Stimulated activated CD8-positive, alpha-beta memory T cell treated with anti-CD3 and anti-CD28 coated beads, Interleukin-12 subunit alpha, Interleukin-12 subunit beta, amount 100 ng/mL, for 1 hour (primary cell): Measurements from ENCODE around the gene CAVIN3.
A peak's percentile ranks its signal among the peaks of the same experiment; 100 is the strongest.

Source experiments
- DNase-seq: peaks from one replicate; pipeline ENCODE4 v3.0.0-alpha.2; 2020; ENCODE audit warnings: low read depth

Gene CAVIN3, protein sequence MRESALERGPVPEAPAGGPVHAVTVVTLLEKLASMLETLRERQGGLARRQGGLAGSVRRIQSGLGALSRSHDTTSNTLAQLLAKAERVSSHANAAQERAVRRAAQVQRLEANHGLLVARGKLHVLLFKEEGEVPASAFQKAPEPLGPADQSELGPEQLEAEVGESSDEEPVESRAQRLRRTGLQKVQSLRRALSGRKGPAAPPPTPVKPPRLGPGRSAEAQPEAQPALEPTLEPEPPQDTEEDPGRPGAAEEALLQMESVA

DNA sequence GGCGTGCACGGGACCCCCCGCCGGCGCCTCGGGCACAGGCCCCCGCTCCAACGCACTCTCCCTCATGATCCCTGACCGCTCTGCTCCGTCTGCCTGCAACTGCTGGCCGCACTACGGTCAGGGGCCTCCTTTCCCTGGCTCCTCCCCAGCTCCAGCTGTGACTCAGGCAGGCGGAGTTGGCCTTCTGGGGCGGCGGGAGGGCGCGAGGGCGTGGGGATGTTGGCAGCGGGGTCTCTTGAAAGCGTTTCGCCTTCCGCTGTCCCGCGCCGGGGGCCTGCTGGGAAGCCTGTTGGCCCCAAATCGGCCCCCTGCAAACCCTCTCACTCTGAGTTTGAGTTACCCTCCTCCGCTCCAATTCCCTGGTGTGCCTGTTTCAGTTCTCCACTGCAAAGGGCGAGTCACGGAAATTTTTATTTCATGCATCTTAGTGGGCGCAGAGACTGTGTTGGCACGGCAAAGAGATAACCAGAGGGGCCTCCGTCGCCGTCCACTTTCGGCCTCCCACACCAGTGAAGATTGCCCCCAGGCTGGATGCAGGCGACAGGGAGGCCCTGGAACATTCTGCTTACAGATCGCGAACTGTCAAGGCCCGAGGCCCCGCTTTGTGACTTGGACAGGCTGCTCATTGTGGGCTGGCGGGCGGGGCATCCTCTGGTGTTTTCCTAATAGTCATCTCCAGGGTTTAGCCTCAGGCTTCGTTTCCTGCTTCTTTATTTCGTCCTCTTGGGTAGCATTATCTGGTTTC lies at the start of gene CAVIN3:
CAVIN3 (minus strand) TSS at position 91 of the 745 bp plus-strand sequence; CDS start at position 66, 25 bp downstream.
- DNase-seq, result no peak

DNA sequence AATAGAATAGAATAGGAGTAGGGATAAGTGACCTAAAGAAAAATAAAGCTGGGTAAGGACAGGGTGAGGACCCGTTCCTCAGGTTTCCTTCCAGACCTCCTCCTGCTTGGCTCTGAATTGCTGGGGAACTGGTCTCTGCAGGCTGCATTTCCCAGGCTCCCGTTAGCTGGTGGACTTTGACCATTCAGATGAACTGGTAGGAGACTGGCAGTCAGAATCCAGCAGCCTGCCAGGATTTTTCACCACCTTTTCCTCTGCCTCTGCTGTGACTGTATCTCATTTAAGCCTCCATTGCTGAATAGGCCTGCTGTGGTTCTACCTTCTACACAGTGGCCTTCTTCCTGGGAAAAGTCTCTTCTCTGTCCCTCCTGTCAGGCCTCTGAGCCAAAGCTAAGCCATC lies 45.4 kb upstream of the CAVIN3 start:
- no peak for DNase-seq

DNA sequence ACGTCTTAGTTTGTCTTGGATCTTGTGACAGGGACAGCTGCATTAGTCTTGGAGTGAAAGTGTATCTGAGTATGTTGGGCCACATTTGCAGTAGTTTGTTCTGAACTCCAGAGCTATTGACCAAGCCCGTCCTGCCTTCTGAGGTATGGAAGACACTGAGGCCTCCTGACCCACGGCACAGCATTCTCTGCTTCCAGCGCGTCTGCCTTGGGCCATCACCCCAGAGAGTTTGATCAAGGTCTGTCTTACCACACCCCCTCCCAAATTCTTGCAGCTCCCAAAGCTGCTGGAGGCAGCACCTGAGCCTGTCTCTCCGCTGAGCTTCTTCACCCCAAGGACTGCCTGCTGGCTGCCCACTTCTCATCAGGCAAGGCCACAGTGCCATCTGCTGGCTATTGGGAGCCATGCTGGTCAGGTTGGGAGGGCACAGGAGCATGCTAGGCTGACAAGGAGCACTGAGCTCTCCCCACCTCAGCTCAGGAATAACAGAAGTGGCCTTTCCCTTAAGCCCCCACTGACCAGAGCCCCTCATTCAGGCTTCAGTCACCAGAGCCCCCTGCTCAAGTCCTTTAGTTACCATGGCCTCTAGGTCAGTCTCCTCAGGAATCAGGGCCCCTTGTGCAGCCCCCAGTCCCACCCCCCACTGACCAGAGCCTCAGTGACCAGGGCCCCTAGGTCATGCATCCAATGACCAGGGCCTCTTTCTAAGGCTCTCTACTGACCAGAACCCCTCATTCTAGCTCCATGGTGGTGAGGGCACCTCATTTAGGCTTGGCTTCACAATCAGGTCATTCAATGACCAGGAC lies 42.8 kb upstream of the CAVIN3 start:
- peak; percentile 41 for DNase-seq

DNA sequence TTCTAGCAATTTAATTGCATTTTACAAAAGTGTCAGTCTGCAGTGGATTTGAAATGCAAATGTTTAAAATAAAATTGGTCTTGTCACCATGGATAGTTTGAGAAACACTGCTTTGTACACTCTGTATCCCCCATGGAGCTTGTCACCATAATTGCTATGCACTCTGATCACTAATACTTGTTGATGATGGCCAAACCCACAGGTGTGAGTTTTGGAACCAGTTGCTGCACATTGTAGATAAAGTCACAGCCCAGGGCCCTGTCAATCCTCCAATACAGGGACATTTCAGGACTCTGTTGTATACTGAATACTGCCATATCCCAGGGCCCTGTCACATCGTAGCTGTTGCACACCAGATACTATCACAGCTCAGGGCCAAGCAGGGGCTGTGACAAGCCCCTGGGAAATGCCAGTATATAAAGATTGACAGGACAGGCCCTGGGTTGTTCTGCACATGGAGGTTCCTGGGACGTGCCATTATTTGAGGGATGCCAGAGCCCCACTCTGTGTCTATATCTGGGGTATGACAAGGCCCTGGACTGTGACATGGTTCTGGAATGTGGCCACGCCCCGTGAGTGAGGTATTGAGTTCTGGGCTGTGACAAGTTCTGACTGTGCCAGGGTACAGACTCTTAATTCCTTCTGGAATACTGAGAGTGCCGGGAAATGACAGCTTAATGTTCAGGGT lies 42.0 kb upstream of the CAVIN3 start:
- DNase-seq, result no peak

DNA sequence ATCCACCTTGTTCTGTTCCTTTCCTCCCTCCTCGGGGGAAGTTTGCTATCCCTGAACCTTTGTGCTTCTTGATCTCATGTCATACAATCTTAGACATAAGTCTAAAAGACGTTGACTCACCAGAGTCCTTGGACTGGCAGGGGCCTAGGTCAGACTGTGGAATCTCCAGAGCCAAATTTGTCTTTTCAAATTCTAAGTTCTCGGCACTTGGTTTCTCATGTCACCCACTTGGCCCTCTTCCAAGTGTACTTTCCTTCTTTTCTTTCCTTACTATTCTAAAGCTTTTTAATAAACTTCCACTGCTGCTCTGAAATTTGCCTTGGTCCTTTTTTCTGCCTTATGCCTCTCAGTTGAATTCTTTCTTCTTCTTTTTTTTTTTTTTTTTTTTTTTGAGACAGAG lies 39.9 kb upstream of the CAVIN3 start:
- DNase-seq, result no peak

DNA sequence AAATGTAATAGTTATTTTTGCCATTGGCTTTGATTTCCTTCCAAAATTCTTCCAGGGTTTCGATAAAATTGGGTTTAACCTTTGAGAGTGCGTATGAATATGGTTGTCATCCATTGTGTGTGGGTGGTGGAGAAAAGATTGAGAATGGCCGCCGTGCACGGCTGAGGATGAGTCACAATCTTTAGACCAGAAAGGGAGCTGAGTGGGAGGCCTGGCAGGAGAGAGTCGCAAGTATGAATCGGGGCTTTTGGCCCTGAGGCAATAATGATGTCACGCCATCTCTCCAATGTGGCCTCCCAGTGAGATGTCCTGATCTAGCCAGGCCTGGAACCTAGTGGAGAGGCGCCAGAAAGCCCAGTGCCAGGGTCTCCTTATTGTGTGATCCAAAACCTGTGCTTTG lies 36.9 kb upstream of the CAVIN3 start:
- no peak for DNase-seq

DNA sequence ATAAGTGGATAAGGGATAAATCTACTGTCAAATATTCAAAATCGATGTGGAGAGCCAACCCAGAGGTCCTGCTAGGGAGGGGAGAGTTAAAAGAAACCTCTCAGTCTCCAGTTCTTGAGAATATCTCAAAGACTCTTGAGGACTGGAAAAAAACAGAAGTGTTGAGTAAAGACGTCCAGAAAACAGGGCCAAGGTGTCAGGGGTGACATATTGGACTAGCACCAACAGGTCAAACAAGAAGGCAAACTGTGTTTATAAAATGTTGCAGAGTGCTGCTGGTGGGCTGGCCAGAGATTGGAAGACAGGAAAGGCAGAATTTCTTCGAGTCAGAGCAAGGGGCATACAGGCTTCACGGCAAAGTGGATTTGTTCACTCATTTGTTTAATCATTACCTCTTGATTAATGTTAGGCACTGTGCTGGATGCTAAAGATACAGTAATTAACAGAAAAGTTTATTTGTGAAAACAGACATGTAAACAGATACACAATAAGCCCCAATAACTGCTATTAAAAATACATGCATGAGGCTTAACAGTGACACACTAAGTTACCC lies 36.3 kb upstream of the CAVIN3 start:
- DNase-seq, result no peak

DNA sequence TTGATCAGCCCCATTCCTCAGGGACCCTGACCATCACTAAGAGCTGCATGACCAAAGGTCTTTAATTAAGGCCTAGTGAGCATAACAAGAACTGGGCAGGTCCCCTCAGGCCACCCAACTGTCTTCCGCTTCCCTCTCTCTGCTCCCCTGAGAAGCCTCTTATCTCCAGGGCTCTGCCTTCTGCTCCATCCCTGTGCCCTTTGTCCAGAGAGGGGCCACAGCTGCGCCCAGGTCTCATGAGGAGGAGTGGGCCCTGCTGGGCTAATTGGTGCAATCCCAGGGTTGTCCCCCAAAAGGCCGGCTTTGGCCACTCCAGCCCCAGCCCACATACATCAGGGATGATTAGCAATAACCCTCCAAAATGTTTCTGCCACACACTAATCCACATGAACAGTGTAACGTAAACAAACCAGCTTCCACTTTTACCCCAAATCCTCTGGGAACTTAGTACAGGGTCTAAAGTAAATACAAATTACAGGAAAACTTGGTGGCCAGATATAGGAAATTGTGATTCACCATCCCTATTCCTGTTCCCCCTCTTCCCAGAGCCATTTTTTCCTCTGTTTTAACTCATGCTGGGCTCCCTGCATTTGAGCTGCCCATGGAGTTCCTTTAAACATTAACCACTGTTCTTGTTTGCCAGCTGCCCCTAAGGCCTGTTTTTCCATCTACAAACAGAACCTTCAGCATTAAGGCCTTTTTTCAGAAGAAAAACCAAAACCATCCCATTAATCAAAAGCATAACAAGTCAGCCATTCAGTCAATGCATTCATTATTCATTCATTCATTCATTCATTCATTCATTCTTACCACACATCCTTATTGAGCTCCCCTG lies 34.6 kb upstream of the CAVIN3 start:
- no peak for DNase-seq

DNA sequence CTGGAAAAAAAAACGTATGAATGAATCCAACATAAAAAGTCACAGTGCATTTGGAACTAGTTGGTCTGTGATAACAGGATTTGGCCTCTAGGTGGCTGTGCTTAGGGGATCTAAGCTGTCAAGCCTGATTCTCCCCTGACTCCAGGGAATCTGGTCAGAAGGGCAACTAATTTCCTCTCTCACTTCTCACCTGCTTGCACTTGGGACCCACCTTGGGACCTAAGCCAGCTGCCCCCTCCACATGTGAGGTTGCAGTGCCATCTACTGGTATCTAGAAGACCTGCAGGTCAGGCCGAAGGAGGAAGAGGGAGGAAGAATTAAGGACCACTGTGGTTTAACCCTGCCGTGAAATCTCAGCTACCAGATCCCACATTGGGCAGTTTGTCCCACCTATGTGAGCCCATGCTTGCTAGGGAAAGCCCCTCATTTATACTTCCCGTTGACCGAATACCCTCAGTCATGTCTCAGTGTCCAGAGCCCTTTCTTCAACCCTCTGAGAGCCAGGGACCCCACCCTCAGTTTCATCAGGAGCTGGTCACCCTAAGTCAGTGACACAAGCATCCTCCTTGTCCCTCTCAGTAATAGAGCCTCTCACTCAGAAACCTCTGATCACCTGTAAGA lies 33.2 kb upstream of the CAVIN3 start:
- DNase-seq, result peak; percentile 28

DNA sequence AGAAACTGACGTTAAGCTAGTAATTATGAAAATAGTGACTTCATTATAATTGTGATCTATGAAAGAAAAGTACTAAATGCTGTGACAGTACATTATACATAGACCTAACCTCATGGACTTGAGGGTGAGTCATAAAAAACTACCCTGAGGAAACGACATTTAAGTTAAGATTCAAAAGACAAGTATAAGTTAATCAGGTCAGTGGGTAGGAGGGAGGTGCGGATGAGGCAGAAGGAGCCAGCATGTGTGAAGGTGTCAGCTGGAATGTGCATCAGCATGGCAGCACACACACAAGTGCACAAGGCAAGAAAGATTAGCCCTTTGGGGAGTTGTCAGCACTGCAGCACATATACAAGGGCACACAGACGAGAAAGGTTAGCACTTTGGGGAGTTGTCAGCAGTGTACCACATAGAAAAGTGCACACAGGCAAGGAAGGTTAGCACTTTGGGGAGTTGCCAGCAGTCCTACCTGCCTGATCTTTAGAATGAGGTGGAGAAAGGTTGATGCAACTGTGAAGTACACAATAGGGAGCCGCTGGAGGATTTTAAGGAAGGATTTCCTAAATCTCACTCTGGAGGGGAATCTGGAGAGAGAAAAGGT lies 31.6 kb upstream of the CAVIN3 start:
- DNase-seq, result no peak

DNA sequence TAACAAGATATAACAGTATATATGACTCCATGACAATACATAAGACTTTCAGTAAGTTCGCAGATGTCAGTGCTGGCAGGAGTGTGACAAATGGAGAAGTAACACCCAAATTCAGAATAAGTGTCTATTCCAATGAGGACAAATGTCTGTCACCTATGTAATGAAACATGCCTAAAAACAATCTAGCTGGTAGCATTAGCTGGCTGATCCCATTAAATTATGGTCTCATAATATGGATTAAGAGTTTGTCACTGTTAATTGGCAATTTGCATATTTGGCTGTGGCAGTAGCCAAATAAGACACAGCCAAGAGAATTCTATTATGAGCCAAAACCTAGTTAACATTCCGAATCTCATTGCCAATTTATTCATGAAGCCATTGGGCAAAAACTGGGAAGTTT lies 30.2 kb upstream of the CAVIN3 start:
- no peak for DNase-seq

DNA sequence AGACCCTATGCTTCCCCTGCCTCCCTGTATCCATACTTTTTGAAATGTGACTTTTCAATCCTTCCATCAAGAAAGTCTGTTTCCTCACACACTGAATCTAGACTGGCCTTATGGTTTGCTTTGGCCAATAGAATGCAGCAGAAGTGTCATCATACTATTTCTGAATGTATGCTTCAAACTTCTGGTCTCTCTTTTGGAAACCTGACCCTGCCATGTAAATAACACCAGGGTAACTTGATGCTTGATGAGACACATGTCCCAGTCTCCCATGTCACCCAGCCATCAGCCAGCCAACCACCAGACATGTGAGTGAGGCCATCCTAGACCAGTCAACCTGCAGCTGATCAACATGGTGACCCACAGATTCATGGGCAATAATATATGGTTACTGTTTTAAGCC lies 29.7 kb upstream of the CAVIN3 start:
- DNase-seq, result no peak

DNA sequence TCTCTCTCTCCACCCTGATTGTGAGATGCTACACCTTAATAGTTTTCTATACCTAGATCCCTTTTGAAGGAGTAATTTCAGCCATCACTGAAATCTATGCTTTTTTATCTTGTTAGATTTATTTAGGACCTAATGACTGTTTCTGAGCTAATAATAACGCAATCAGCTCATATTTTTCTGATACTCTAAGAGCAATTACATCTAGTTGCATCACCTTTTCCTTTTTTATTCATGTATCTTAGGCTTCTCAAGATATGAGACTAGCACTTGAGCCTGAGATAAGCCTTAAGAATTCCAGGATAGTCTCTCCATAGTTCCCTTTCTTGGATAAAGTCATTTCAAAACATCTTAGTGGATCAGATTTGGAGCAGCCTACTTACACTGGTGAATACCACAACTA lies 25.1 kb upstream of the CAVIN3 start:
- no peak for DNase-seq

DNA sequence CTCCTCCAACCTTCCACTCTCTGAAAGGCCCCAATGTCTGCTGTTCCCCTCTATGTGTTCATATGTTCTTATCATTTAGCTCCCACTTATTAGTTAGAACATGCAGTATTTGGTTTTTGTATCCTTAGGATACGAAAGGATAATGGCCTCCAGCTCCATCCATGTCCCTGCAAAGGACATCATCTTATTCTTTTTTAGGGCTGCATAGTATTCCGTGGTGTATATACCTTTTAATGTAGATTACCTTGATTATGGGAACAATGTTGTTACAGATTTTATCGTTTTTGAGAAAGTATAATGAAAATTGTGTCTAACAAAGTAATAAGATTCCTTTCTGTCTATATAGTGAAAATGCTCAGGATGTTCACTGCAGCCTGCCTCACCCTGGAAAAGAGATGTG lies 16.0 kb upstream of the CAVIN3 start:
- no peak for DNase-seq

DNA sequence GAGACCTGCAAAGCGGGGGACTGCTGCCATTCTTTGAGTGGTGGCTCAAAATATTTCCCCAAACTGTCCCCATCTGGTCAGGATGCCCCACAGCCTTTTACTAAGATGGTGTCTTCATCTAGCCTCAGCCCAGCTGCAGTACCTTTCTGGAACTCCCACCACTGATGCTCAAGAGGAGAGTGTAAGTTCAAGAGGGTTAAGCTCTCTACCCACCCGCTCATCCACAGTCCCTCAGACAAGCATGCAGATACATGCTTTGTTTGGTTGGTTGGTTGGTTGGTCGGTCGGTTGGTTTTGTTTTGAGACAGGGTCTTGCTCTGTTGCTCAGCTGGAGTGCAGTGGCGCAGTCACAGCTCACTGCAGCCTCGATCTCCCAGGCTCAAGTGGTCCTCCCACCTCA lies 14.5 kb upstream of the CAVIN3 start:
- no peak for DNase-seq

DNA sequence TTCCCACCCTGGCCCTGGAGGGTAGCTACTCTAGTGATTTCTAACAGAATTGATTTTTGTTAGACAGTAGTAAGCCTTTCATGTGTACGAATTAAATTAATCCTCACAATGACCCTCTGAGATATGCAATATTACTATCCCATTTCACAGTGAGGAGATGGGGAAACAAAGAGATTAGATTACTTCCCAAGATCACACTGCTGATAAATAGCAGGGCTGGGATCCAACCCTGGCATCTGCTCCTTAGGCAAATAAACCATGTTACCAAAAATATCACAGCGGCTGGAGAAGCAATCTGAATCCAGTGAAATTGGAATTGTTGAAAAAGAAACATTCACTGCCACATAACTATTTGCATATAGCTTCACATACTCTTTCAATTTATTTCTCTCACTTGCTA lies 12.8 kb upstream of the CAVIN3 start:
- no peak for DNase-seq

DNA sequence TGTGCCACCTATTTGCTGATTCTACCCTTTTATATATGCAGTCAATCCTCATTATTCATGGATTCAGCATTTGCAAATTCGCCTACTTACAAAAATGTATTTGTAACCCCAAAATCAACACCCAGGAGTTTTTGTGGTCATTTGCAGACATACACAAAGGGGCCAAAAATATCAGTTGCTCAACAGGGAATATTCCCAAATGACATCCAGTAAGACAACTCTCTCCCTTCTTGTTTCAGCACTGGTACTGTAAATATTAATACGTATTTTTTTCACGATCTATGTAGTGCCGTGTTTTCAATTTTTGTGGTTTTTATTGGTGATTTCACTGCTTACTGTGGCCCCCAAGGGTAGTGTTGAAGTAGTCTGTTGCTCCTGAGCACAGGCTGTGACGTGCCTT lies 11.8 kb upstream of the CAVIN3 start:
- DNase-seq, result no peak

DNA sequence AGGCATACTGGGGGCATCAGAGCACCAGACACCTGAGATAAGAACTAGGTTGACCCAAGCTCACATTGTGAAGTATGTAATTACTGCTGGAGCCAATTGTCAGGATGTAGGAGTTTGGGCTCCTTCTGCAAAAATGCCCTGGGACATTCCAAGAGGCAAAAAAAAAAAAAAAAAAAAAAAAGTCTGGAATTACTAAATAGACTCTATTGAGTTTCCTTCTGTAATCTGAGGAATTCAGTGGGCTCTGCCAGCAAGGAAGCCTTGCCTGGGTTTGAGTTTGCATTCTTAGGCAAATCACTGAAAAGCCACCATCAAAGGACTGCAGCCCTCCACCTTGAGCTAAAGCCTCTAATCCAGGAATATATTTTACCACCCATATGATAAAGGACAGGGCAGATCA lies 8.0 kb upstream of the CAVIN3 start:
- no peak for DNase-seq

DNA sequence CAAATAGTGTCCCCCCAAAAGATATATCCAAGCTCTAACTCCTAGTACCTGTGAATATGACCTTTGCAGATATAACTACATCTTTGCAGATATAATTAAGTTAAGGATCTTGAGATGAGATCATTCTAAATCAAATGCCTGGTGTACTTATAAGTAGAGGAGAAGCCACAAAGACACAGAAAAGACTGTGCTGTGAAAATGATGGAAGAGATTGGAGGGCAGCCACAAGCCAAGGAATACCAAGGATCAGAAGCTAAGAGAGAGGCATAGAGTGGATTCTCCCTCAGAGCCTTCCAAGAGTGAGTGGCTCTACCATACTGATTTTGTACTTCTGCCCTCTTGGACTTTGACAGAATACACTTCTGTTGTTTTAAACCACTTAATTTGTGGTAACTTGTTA lies 7.5 kb upstream of the CAVIN3 start:
- no peak for DNase-seq

DNA sequence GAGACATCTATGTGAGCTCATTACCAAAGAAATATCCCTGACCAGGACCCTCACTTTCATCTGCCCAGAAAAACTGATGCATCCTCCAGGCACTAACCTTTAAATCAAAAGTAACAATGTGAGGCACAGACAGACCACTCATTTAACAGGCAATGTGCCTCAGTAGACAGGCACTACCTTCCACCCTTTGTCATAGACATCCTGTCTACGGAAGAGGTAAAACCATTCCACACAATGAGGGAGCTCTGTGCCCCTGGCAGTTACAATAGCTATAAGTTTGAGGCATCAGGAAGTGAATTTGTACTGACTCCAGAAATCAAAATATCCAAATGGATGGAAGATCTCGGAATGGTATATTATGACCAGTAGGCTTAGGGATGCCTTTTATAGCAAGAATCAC lies 6.7 kb upstream of the CAVIN3 start:
- DNase-seq, result no peak
